ENCODE measurements around the gene TNFRSF8. TPM values are rescaled to one million over a fixed set of nuclear protein-coding genes. Genes with fewer than 3 reads are reported as not detected.
"Not testable (repeated sequence)": the region's sequence is repeated elsewhere in the genome, so short reads cannot be mapped to it uniquely, and the experiment has no call there.

The TNFRSF8 gene
- total RNA-seq, 1 experiment from 2014 or later = not detected

GRCh38 chr1:12038356-12039163 lies 24.5 kb upstream of the TNFRSF8 start:
- intact Hi-C loops (cut with micrococcal nuclease) = no loop called here
- no peak overlapping the region for H3K4me2 ChIP-seq (ENCODE audit: low read length)
- H3K27me3 ChIP-seq (ENCODE audit: low read length) = no peaks in the 10 kb centered on the region
- no peak for DNase-seq
- BruUV-seq (replicated peaks) = no TSS peak
- TF ChIP-seq CTCF (conservative IDR thresholded peaks at IDR 0.05; ENCODE audit: low read depth, low read length) (no peak), EZH2phosphoT487 (IDR thresholded peaks at IDR 0.05; ENCODE audit: borderline replicate concordance, low read length) (no peak), EZH2 (IDR thresholded peaks at IDR 0.05; ENCODE audit: low read length, unreplicated experiment) (no peak)
- H3K9ac ChIP-seq (ENCODE audit: low read length) = no peak overlapping the region
- H3K9me3 ChIP-seq (ENCODE audit: low read length) = no peaks in the 10 kb centered on the region
- ATAC-seq = no peak
- no peaks in the 10 kb centered on the region for H3K36me3 ChIP-seq (ENCODE audit: low read depth, low read length)
- no peaks in the 10 kb centered on the region for H3K79me2 ChIP-seq (ENCODE audit: low read length)
- no peaks in the 10 kb centered on the region for H3K9me2 ChIP-seq (replicated peaks; ENCODE audit: low read length)
- ChIA-PET CTCF (no interaction called here), POLR2A (ENCODE audit: unreplicated experiment) (no interaction called here)
- no peaks in the 10 kb centered on the region; the same call in 1 of the 2 replicates for H4K20me1 ChIP-seq (ENCODE audit: low read length)
- H2AFZ ChIP-seq (ENCODE audit: low read length) = no peak overlapping the region
- H3K27ac ChIP-seq (ENCODE audit: low read length) = no peak overlapping the region
- H3F3A ChIP-seq (ENCODE audit: low read length, unreplicated experiment) = peaks cover 3% of the 10 kb centered on the region
- H3K4me3 ChIP-seq (ENCODE audit: low read length) = no peak overlapping the region
- peaks cover 13% of the 10 kb centered on the region for H3K4me1 ChIP-seq (ENCODE audit: insufficient read depth, low read length)

GRCh38 chr1:12039164-12039525 lies 24.0 kb upstream of the TNFRSF8 start:
- H3K4me2 ChIP-seq (ENCODE audit: low read length) = no peak overlapping the region
- no peak overlapping the region for H3K4me3 ChIP-seq (ENCODE audit: low read length)
- no peaks in the 10 kb centered on the region for H3K9me3 ChIP-seq (ENCODE audit: low read length)
- POLR2A ChIA-PET (ENCODE audit: unreplicated experiment) = no interaction called here
- H3F3A ChIP-seq (ENCODE audit: low read length, unreplicated experiment) = peaks cover 3% of the 10 kb centered on the region
- no peaks in the 10 kb centered on the region for H3K27me3 ChIP-seq (ENCODE audit: low read length)
- no peaks in the 10 kb centered on the region; the same call in 1 of the 2 replicates for H4K20me1 ChIP-seq (ENCODE audit: low read length)
- H3K79me2 ChIP-seq (ENCODE audit: low read length) = no peaks in the 10 kb centered on the region
- H3K27ac ChIP-seq (ENCODE audit: low read length) = no peak overlapping the region
- H3K36me3 ChIP-seq (ENCODE audit: low read depth, low read length) = no peaks in the 10 kb centered on the region
- no peak overlapping the region for H3K9ac ChIP-seq (ENCODE audit: low read length)
- H3K4me1 ChIP-seq (ENCODE audit: insufficient read depth, low read length) = peaks cover 13% of the 10 kb centered on the region
- BruUV-seq (replicated peaks) = no TSS peak
- DNase-seq = no peak
- no peak overlapping the region for H2AFZ ChIP-seq (ENCODE audit: low read length)
- intact Hi-C loops (cut with micrococcal nuclease) = no loop called here
- H3K9me2 ChIP-seq (replicated peaks; ENCODE audit: low read length) = no peaks in the 10 kb centered on the region
- TF ChIP-seq EZH2phosphoT487 (IDR thresholded peaks at IDR 0.05; ENCODE audit: borderline replicate concordance, low read length) = no peak
- TF ChIP-seq EZH2 (IDR thresholded peaks at IDR 0.05; ENCODE audit: low read length, unreplicated experiment) = no peak
- no peak for TF ChIP-seq CTCF (conservative IDR thresholded peaks at IDR 0.05; ENCODE audit: low read depth, low read length)
- CTCF ChIA-PET = no interaction called here
- no peak for ATAC-seq

GRCh38 chr1:12039824-12040456 lies 23.2 kb upstream of the TNFRSF8 start:
- POLR2A ChIA-PET (ENCODE audit: unreplicated experiment); H3K4me3 ChIP-seq (ENCODE audit: low read length); H3K79me2 ChIP-seq (ENCODE audit: low read length); H3K36me3 ChIP-seq (ENCODE audit: low read depth, low read length); intact Hi-C loops (cut with micrococcal nuclease); H4K20me1 ChIP-seq (ENCODE audit: low read length); H3F3A ChIP-seq (ENCODE audit: low read length, unreplicated experiment); DNase-seq; ATAC-seq; H3K9ac ChIP-seq (ENCODE audit: low read length); H3K27ac ChIP-seq (ENCODE audit: low read length); H3K9me2 ChIP-seq (replicated peaks; ENCODE audit: low read length); CTCF ChIA-PET; H3K27me3 ChIP-seq (ENCODE audit: low read length); H3K9me3 ChIP-seq (ENCODE audit: low read length); H2AFZ ChIP-seq (ENCODE audit: low read length); BruUV-seq (replicated peaks): not testable (repeated sequence)
- peaks cover 13% of the 10 kb centered on the region for H3K4me1 ChIP-seq (ENCODE audit: insufficient read depth, low read length)
- H3K4me2 ChIP-seq (ENCODE audit: low read length) = peak overlapping the region; percentile 58
